Measurements from ENCODE around the gene HYI. TPM values are rescaled to one million over a fixed set of nuclear protein-coding genes. Genes with fewer than 3 reads are reported as not detected.

Gene HYI
- total RNA-seq, 2 donors from 2014 or later: 34.4 to 34.8 TPM

- Mint-ChIP-seq H3K9me3 (no peaks in the 10 kb centered on the region), H3K4me3 (no peak overlapping the region), H3K27me3 (ENCODE audit: insufficient read depth) (no peaks in the 10 kb centered on the region), H3K36me3 (ENCODE audit: low read depth) (peaks cover 62% of the 10 kb centered on the region), H3K4me1 (no peaks in the 10 kb centered on the region), H3K27ac (no peak overlapping the region)
- no peaks in the 10 kb centered on the region for H3K9me3 ChIP-seq (ENCODE audit: control insufficient read depth, low read length)
- H3K4me1 ChIP-seq (ENCODE audit: control insufficient read depth, insufficient read depth, low read length): no peaks in the 10 kb centered on the region
- WGBS, 2 experiments (ENCODE audit: insufficient coverage in 1 of 2, insufficient read length in 1 of 2): 71 to 87% methylated on average over 2 to 3 of the region's 3 CpGs
- no peaks in the 10 kb centered on the region for H3K27me3 ChIP-seq (ENCODE audit: control insufficient read depth, insufficient read depth, low read length, poor library complexity, severe bottlenecking)
- no peak for TF ChIP-seq CTCF (conservative IDR thresholded peaks at IDR 0.05)
- H3K4me3 ChIP-seq (ENCODE audit: low read length): no peak overlapping the region
- H3K27ac ChIP-seq (ENCODE audit: low read depth, low read length): peak overlapping the region; percentile 89
- H3K36me3 ChIP-seq (ENCODE audit: control insufficient read depth, insufficient read depth, low read length): peaks cover 54% of the 10 kb centered on the region
- H3K9ac ChIP-seq (ENCODE audit: extremely low read depth, low read length, poor library complexity, severe bottlenecking): no peak overlapping the region
- DNase-seq: peak; percentile 21
Measured at GRCh38 chr1:43436371-43436770, 17.4 kb downstream of the HYI start.

- H3K36me3 ChIP-seq (ENCODE audit: control insufficient read depth, insufficient read depth, low read length): peaks cover 59% of the 10 kb centered on the region
- no peaks in the 10 kb centered on the region for H3K27me3 Mint-ChIP-seq (ENCODE audit: insufficient read depth)
- DNase-seq: peak; percentile 64
- H3K9ac ChIP-seq (ENCODE audit: extremely low read depth, low read length, poor library complexity, severe bottlenecking): no peak overlapping the region
- H3K27me3 ChIP-seq (ENCODE audit: control insufficient read depth, insufficient read depth, low read length, poor library complexity, severe bottlenecking): no peaks in the 10 kb centered on the region
- H3K9me3 ChIP-seq (ENCODE audit: control insufficient read depth, low read length): no peaks in the 10 kb centered on the region
- no peaks in the 10 kb centered on the region for H3K4me1 ChIP-seq (ENCODE audit: control insufficient read depth, insufficient read depth, low read length)
- H3K9me3 Mint-ChIP-seq: no peaks in the 10 kb centered on the region
- TF ChIP-seq CTCF (conservative IDR thresholded peaks at IDR 0.05): no peak
- H3K27ac ChIP-seq (ENCODE audit: low read depth, low read length): peak overlapping the region; percentile 89
- H3K27ac Mint-ChIP-seq: no peak overlapping the region
- WGBS, 2 experiments (ENCODE audit: insufficient coverage in 1 of 2, insufficient read length in 1 of 2): 90 to 92% methylated on average over 13 to 14 of the region's 14 CpGs
- no peak overlapping the region for H3K4me3 Mint-ChIP-seq
- no peaks in the 10 kb centered on the region for H3K4me1 Mint-ChIP-seq
- H3K36me3 Mint-ChIP-seq (ENCODE audit: low read depth): peaks cover 63% of the 10 kb centered on the region
- no peak overlapping the region for H3K4me3 ChIP-seq (ENCODE audit: low read length)
Measured at GRCh38 chr1:43435146-43436145, 18.3 kb downstream of the HYI start.

GRCh38 chr1:43434256-43434655 is 19.5 kb downstream of the HYI start:
- no peak for TF ChIP-seq CTCF (conservative IDR thresholded peaks at IDR 0.05)
- 89 to 92% methylated on average over 6 to 7 of the region's 7 CpGs for WGBS, 2 experiments (ENCODE audit: insufficient coverage in 1 of 2, insufficient read length in 1 of 2)
- H3K27ac ChIP-seq (ENCODE audit: low read depth, low read length): no peak overlapping the region
- H3K4me3 Mint-ChIP-seq: no peak overlapping the region
- no peaks in the 10 kb centered on the region for H3K9me3 Mint-ChIP-seq
- no peaks in the 10 kb centered on the region for H3K27me3 ChIP-seq (ENCODE audit: control insufficient read depth, insufficient read depth, low read length, poor library complexity, severe bottlenecking)
- H3K27ac Mint-ChIP-seq: no peak overlapping the region
- H3K4me3 ChIP-seq (ENCODE audit: low read length): no peak overlapping the region
- H3K36me3 ChIP-seq (ENCODE audit: control insufficient read depth, insufficient read depth, low read length): peaks cover 56% of the 10 kb centered on the region
- peak; percentile 16 for DNase-seq
- no peaks in the 10 kb centered on the region for H3K27me3 Mint-ChIP-seq (ENCODE audit: insufficient read depth)
- H3K36me3 Mint-ChIP-seq (ENCODE audit: low read depth): peaks cover 67% of the 10 kb centered on the region
- no peaks in the 10 kb centered on the region for H3K4me1 ChIP-seq (ENCODE audit: control insufficient read depth, insufficient read depth, low read length)
- H3K9ac ChIP-seq (ENCODE audit: extremely low read depth, low read length, poor library complexity, severe bottlenecking): no peak overlapping the region
- H3K4me1 Mint-ChIP-seq: no peaks in the 10 kb centered on the region
- H3K9me3 ChIP-seq (ENCODE audit: control insufficient read depth, low read length): no peaks in the 10 kb centered on the region
